ENCODE data around the gene KNDC1. TPM values are rescaled to one million over a fixed set of nuclear protein-coding genes. Genes with fewer than 3 reads are reported as not detected.

Gene KNDC1
- total and polyA plus RNA-seq, 2 experiments from 2014 or later = 1.8 to 16.0 TPM

DNA sequence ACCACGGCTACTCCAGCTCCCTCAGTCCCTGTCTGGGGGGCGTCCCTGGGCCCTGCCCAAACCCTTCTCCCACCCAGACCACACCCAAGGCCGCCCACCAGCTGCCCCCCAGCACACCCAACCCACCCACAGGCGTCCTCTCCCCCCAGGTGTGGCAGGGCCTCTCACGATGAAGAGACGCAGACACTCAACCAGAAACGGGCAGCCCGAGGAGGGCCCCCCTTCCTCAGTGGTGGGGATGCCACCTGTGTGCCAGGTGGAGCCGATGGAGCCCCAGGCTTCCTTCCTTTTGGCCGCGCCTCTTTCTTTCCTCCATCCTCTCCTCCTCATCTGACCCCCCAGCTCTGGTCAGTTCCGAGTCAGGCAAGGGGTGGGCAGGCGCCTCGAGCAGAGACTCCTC, 43.6 kb upstream of the KNDC1 start (continued):
- TF ChIP-seq, protein P1, sequence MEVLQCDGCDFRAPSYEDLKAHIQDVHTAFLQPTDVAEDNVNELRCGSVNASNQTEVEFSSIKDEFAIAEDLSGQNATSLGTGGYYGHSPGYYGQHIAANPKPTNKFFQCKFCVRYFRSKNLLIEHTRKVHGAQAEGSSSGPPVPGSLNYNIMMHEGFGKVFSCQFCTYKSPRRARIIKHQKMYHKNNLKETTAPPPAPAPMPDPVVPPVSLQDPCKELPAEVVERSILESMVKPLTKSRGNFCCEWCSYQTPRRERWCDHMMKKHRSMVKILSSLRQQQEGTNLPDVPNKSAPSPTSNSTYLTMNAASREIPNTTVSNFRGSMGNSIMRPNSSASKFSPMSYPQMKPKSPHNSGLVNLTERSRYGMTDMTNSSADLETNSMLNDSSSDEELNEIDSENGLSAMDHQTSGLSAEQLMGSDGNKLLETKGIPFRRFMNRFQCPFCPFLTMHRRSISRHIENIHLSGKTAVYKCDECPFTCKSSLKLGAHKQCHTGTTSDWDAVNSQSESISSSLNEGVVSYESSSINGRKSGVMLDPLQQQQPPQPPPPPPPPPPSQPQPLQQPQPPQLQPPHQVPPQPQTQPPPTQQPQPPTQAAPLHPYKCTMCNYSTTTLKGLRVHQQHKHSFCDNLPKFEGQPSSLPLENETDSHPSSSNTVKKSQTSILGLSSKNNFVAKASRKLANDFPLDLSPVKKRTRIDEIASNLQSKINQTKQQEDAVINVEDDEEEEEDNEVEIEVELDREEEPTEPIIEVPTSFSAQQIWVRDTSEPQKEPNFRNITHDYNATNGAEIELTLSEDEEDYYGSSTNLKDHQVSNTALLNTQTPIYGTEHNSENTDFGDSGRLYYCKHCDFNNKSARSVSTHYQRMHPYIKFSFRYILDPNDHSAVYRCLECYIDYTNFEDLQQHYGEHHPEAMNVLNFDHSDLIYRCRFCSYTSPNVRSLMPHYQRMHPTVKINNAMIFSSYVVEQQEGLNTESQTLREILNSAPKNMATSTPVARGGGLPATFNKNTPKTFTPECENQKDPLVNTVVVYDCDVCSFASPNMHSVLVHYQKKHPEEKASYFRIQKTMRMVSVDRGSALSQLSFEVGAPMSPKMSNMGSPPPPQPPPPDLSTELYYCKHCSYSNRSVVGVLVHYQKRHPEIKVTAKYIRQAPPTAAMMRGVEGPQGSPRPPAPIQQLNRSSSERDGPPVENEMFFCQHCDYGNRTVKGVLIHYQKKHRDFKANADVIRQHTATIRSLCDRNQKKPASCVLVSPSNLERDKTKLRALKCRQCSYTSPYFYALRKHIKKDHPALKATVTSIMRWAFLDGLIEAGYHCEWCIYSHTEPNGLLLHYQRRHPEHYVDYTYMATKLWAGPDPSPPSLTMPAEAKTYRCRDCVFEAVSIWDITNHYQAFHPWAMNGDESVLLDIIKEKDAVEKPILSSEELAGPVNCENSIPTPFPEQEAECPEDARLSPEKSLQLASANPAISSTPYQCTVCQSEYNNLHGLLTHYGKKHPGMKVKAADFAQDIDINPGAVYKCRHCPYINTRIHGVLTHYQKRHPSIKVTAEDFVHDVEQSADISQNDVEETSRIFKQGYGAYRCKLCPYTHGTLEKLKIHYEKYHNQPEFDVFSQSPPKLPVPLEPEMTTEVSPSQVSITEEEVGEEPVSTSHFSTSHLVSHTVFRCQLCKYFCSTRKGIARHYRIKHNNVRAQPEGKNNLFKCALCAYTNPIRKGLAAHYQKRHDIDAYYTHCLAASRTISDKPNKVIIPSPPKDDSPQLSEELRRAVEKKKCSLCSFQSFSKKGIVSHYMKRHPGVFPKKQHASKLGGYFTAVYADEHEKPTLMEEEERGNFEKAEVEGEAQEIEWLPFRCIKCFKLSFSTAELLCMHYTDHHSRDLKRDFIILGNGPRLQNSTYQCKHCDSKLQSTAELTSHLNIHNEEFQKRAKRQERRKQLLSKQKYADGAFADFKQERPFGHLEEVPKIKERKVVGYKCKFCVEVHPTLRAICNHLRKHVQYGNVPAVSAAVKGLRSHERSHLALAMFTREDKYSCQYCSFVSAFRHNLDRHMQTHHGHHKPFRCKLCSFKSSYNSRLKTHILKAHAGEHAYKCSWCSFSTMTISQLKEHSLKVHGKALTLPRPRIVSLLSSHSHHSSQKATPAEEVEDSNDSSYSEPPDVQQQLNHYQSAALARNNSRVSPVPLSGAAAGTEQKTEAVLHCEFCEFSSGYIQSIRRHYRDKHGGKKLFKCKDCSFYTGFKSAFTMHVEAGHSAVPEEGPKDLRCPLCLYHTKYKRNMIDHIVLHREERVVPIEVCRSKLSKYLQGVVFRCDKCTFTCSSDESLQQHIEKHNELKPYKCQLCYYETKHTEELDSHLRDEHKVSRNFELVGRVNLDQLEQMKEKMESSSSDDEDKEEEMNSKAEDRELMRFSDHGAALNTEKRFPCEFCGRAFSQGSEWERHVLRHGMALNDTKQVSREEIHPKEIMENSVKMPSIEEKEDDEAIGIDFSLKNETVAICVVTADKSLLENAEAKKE (CRISPR knock-in tag; IDR thresholded peaks at IDR 0.05) = no peak
- TF ChIP-seq, protein P2, sequence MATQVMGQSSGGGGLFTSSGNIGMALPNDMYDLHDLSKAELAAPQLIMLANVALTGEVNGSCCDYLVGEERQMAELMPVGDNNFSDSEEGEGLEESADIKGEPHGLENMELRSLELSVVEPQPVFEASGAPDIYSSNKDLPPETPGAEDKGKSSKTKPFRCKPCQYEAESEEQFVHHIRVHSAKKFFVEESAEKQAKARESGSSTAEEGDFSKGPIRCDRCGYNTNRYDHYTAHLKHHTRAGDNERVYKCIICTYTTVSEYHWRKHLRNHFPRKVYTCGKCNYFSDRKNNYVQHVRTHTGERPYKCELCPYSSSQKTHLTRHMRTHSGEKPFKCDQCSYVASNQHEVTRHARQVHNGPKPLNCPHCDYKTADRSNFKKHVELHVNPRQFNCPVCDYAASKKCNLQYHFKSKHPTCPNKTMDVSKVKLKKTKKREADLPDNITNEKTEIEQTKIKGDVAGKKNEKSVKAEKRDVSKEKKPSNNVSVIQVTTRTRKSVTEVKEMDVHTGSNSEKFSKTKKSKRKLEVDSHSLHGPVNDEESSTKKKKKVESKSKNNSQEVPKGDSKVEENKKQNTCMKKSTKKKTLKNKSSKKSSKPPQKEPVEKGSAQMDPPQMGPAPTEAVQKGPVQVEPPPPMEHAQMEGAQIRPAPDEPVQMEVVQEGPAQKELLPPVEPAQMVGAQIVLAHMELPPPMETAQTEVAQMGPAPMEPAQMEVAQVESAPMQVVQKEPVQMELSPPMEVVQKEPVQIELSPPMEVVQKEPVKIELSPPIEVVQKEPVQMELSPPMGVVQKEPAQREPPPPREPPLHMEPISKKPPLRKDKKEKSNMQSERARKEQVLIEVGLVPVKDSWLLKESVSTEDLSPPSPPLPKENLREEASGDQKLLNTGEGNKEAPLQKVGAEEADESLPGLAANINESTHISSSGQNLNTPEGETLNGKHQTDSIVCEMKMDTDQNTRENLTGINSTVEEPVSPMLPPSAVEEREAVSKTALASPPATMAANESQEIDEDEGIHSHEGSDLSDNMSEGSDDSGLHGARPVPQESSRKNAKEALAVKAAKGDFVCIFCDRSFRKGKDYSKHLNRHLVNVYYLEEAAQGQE (IDR thresholded peaks at IDR 0.05; ENCODE audit: unreplicated experiment) = no peak
- TF ChIP-seq STAT1 (IDR thresholded peaks at IDR 0.05; ENCODE audit: unreplicated experiment) = no peak

DNA sequence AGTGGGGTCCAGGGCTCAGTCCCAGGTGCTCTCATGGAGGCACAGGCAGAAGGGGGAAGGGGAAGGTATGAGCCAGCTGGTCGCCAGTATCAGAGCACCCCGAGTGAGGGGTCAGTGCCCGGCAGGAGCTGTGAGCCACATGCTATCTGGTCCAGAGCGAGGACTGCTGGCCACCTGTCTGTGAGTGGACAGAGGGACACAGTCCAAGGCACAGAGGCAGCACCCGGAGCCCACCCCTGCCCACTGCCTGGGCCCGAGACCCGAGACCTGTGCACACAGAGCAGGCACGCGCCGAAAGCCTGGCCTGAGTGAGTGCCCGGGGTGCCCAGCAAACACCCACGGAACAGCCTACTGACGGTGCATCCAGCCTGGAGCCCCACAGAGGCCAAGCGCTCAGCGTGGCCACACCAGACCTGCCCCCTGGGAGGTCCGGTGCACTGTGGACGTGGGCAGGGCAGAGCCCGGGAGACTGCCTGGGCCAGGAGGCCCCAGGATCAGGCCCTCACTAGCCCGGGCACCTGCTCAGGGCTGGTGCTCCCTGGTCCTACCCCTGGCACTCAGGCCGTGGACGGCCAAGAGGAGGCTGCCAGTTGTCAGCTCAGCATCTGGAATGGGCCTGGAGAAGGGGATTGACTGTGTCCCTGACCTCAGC, 42.9 kb upstream of the KNDC1 start:
- H3K79me2 ChIP-seq (replicated peaks; ENCODE audit: insufficient read depth) = no peaks in the 10 kb centered on the region
- Mint-ChIP-seq H3K4me3 (no peak overlapping the region), H3K27me3 (ENCODE audit: insufficient read depth, low read depth, poor library complexity) (peaks cover 4% of the 10 kb centered on the region), H3K4me1 (no peaks in the 10 kb centered on the region), H3K27ac (no peak overlapping the region), H3K36me3 (ENCODE audit: low read depth) (no peaks in the 10 kb centered on the region), H3K9me3 (peaks cover 2% of the 10 kb centered on the region; the same call in 2 of the 3 replicates)
- no peaks in the 10 kb centered on the region for H3F3A ChIP-seq (replicated peaks; ENCODE audit: low read depth)
- H3K4me2 ChIP-seq = no peak overlapping the region
- H3K9me2 ChIP-seq (ENCODE audit: insufficient read depth) = no peaks in the 10 kb centered on the region
- H2AFZ ChIP-seq = no peak overlapping the region
- no peak for ATAC-seq
- no peak overlapping the region for H3K4me3 ChIP-seq
- no peaks in the 10 kb centered on the region for H3K36me3 ChIP-seq (ENCODE audit: insufficient read depth)
- no peaks in the 10 kb centered on the region for H3K27me3 ChIP-seq (ENCODE audit: insufficient read depth)
- no peaks in the 10 kb centered on the region for H4K20me1 ChIP-seq (replicated peaks; ENCODE audit: insufficient read depth)
- no peak overlapping the region for H3K27ac ChIP-seq (ENCODE audit: low read depth)
- no peaks in the 10 kb centered on the region for H3K4me1 ChIP-seq (ENCODE audit: insufficient read depth)
- no peak for DNase-seq (ENCODE audit: low spot score)
- TF ChIP-seq, protein P1 (CRISPR knock-in tag; IDR thresholded peaks at IDR 0.05) = no peak
- TF ChIP-seq EZH2 (IDR thresholded peaks at IDR 0.05; ENCODE audit: low read depth, unreplicated experiment) = no peak
- no peak for TF ChIP-seq NANOG (IDR thresholded peaks at IDR 0.05; ENCODE audit: borderline replicate concordance)

All from GM23338 (cell line).